ENCODE measurements around the gene ATP1A4.

ATP1A4 gene

DNA sequence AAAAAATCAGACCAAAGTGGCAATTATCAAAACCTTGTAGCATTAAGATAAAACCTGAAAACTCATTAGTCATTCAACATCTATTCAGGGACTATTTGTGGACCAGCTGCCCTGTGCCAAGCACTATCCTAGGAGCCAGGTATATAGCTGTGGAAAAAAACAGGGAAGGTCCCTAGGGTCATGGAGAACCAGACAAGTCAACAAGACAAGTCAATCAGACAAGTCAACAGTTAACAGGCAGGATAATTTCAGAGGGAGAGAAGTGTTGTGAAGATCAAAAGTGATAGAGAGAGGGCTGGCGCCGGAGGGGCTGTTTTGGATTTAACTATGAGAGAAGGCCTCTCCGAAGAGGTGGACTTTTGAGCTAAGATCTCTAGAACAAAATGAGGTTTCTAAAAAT lies 3.3 kb upstream of the ATP1A4 start:
- H3K4me2 ChIP-seq (ENCODE audit: insufficient read depth, low read length) = no peak overlapping the region
- ATAC-seq (ENCODE audit: insufficient read depth, low read depth) (no peak), DNase-seq (no peak)
- H4K20me1 ChIP-seq (ENCODE audit: insufficient read depth, low read length) = no peaks in the 10 kb centered on the region
- no peaks in the 10 kb centered on the region for H3K36me3 ChIP-seq (ENCODE audit: insufficient read depth, low read length)
- no peak overlapping the region for H3K27ac ChIP-seq (ENCODE audit: low read length)
- no peaks in the 10 kb centered on the region for H3K79me2 ChIP-seq (ENCODE audit: insufficient read depth, low read length)
- H3K27me3 ChIP-seq (ENCODE audit: insufficient read depth, low read length, poor library complexity) = peaks cover 21% of the 10 kb centered on the region
- no peak overlapping the region for H3K4me3 ChIP-seq (ENCODE audit: low read depth in 1 of 2, low read length in 2 of 2)
- TF ChIP-seq EZH2 (IDR thresholded peaks at IDR 0.05; ENCODE audit: borderline replicate concordance, low read depth, low read length, severe bottlenecking) = no peak
- TF ChIP-seq, protein P1, sequence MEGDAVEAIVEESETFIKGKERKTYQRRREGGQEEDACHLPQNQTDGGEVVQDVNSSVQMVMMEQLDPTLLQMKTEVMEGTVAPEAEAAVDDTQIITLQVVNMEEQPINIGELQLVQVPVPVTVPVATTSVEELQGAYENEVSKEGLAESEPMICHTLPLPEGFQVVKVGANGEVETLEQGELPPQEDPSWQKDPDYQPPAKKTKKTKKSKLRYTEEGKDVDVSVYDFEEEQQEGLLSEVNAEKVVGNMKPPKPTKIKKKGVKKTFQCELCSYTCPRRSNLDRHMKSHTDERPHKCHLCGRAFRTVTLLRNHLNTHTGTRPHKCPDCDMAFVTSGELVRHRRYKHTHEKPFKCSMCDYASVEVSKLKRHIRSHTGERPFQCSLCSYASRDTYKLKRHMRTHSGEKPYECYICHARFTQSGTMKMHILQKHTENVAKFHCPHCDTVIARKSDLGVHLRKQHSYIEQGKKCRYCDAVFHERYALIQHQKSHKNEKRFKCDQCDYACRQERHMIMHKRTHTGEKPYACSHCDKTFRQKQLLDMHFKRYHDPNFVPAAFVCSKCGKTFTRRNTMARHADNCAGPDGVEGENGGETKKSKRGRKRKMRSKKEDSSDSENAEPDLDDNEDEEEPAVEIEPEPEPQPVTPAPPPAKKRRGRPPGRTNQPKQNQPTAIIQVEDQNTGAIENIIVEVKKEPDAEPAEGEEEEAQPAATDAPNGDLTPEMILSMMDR (IDR thresholded peaks at IDR 0.05; ENCODE audit: borderline replicate concordance, extremely low read depth, low read length, poor library complexity, severe bottlenecking) = no peak
- no peaks in the 10 kb centered on the region for H3K9me3 ChIP-seq (ENCODE audit: insufficient read depth, low read length, severe bottlenecking)
- no peak overlapping the region for H2AFZ ChIP-seq (ENCODE audit: low read depth, low read length)
- H3K4me1 ChIP-seq (ENCODE audit: insufficient read depth, low read length) = no peaks in the 10 kb centered on the region
- no peak overlapping the region for H3K9ac ChIP-seq (ENCODE audit: low read depth, low read length)

DNA sequence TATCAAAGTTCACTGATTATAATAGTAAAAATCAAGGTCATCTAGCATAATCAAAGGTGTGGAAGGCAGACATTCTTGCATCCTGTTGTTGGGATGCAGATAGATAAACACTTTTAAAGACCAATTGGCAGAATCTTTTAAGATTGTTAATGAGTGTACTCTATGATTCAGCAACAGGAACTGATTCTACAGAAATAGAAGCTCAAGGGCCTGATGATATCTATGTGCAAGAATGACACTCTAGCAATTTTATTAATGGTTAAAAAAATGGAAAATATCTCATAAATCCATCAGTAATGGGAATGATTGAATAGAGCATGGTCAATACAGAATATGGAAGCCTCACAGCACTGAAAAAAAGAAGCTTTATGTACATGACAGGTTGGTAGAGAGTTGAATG lies 2.2 kb upstream of the ATP1A4 start:
- TF ChIP-seq, protein P1 (IDR thresholded peaks at IDR 0.05; ENCODE audit: borderline replicate concordance, extremely low read depth, low read length, poor library complexity, severe bottlenecking) = no peak
- TF ChIP-seq EZH2 (IDR thresholded peaks at IDR 0.05; ENCODE audit: borderline replicate concordance, low read depth, low read length, severe bottlenecking) = no peak
- Histone ChIP-seq H3K79me2 (ENCODE audit: insufficient read depth, low read length) (no peaks in the 10 kb centered on the region), H3K9me3 (ENCODE audit: insufficient read depth, low read length, severe bottlenecking) (no peaks in the 10 kb centered on the region), H2AFZ (ENCODE audit: low read depth, low read length) (no peak overlapping the region), H3K27me3 (ENCODE audit: insufficient read depth, low read length, poor library complexity) (peaks cover 18% of the 10 kb centered on the region), H3K27ac (ENCODE audit: low read length) (no peak overlapping the region), H3K4me2 (ENCODE audit: insufficient read depth, low read length) (no peak overlapping the region), H3K4me1 (ENCODE audit: insufficient read depth, low read length) (no peaks in the 10 kb centered on the region), H3K36me3 (ENCODE audit: insufficient read depth, low read length) (no peaks in the 10 kb centered on the region), H3K4me3 (ENCODE audit: low read depth in 1 of 2, low read length in 2 of 2) (no peak overlapping the region), H4K20me1 (ENCODE audit: insufficient read depth, low read length) (no peaks in the 10 kb centered on the region), H3K9ac (ENCODE audit: low read depth, low read length) (no peak overlapping the region)
- ATAC-seq (ENCODE audit: insufficient read depth, low read depth) (no peak), DNase-seq (no peak)

DNA sequence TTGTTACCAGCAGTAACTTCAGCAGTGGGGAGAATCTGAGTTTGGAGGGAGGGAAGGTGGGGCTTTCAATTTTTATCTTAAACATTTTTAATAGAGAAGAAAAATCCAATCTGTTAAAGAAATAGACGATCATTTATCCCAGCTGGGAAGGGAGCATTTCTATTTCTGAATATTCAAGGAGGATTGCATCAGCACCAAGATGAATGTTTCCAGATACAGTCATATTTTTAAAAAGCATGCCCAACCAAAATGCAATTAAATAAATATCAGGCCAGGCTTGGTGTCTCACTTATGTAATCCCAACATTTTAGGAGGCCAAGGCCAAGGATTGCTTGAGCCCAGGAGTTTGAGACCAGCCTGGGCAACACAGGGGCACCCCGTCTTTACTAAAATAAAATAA lies 1.7 kb upstream of the ATP1A4 start:
- H3K27me3 ChIP-seq (ENCODE audit: insufficient read depth, low read length, poor library complexity) = peaks cover 13% of the 10 kb centered on the region
- H3K9me3 ChIP-seq (ENCODE audit: insufficient read depth, low read length, severe bottlenecking) = no peaks in the 10 kb centered on the region
- no peak overlapping the region for H3K4me2 ChIP-seq (ENCODE audit: insufficient read depth, low read length)
- no peak overlapping the region for H3K27ac ChIP-seq (ENCODE audit: low read length)
- H4K20me1 ChIP-seq (ENCODE audit: insufficient read depth, low read length) = no peaks in the 10 kb centered on the region
- TF ChIP-seq, protein P1 (IDR thresholded peaks at IDR 0.05; ENCODE audit: borderline replicate concordance, extremely low read depth, low read length, poor library complexity, severe bottlenecking) = no peak
- TF ChIP-seq EZH2 (IDR thresholded peaks at IDR 0.05; ENCODE audit: borderline replicate concordance, low read depth, low read length, severe bottlenecking) = no peak
- H3K9ac ChIP-seq (ENCODE audit: low read depth, low read length) = no peak overlapping the region
- H3K79me2 ChIP-seq (ENCODE audit: insufficient read depth, low read length) = no peaks in the 10 kb centered on the region
- no peak overlapping the region for H3K4me3 ChIP-seq (ENCODE audit: low read depth in 1 of 2, low read length in 2 of 2)
- H2AFZ ChIP-seq (ENCODE audit: low read depth, low read length) = no peak overlapping the region
- DNase-seq = no peak
- ATAC-seq (ENCODE audit: insufficient read depth, low read depth) = no peak
- no peaks in the 10 kb centered on the region for H3K36me3 ChIP-seq (ENCODE audit: insufficient read depth, low read length)
- H3K4me1 ChIP-seq (ENCODE audit: insufficient read depth, low read length) = no peaks in the 10 kb centered on the region

DNA sequence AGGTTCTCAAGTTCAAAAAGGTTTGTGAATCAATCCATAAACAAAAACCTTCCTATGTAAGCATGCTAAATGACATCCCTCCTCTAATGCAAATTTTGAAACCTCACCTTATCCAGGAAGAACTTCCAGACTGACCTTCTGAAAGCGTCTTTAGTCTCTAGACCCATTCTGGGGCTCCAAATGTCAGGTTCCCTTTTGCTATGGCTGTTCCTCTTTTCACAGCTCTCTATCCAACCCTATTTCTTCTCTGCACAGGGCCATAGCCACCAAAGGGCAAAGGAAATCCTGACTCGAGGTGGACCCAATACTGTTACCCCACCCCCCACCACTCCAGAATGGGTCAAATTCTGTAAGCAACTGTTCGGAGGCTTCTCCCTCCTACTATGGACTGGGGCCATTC lies 3.4 kb downstream of the ATP1A4 start:
- Histone ChIP-seq H2AFZ (ENCODE audit: low read depth, low read length) (no peak overlapping the region), H4K20me1 (ENCODE audit: insufficient read depth, low read length) (no peaks in the 10 kb centered on the region), H3K9ac (ENCODE audit: low read depth, low read length) (no peak overlapping the region), H3K4me1 (ENCODE audit: insufficient read depth, low read length) (no peaks in the 10 kb centered on the region), H3K4me2 (ENCODE audit: insufficient read depth, low read length) (no peak overlapping the region), H3K9me3 (ENCODE audit: insufficient read depth, low read length, severe bottlenecking) (no peaks in the 10 kb centered on the region), H3K27me3 (ENCODE audit: insufficient read depth, low read length, poor library complexity) (peaks cover 34% of the 10 kb centered on the region), H3K79me2 (ENCODE audit: insufficient read depth, low read length) (no peaks in the 10 kb centered on the region), H3K36me3 (ENCODE audit: insufficient read depth, low read length) (no peaks in the 10 kb centered on the region), H3K27ac (ENCODE audit: low read length) (no peak overlapping the region), H3K4me3 (ENCODE audit: low read depth in 1 of 2, low read length in 2 of 2) (no peak overlapping the region)
- DNase-seq (no peak), ATAC-seq (ENCODE audit: insufficient read depth, low read depth) (no peak)
- no peak for TF ChIP-seq EZH2 (IDR thresholded peaks at IDR 0.05; ENCODE audit: borderline replicate concordance, low read depth, low read length, severe bottlenecking)
- TF ChIP-seq, protein P1 (IDR thresholded peaks at IDR 0.05; ENCODE audit: borderline replicate concordance, extremely low read depth, low read length, poor library complexity, severe bottlenecking) = no peak

Measured in DND-41 (cell line).